ENCODE measurements around the gene LBH. TPM values are rescaled to one million over a fixed set of nuclear protein-coding genes. Genes with fewer than 3 reads are reported as not detected.

LBH gene
- total RNA-seq, 2 experiments from 2014 or later: 3.0 to 3.7 TPM

- Histone ChIP-seq H3K4me3 (ENCODE audit: low read depth, low read length, poor library complexity, severe bottlenecking) (no peak overlapping the region), H3K36me3 (ENCODE audit: insufficient read depth, low read length) (no peaks in the 10 kb centered on the region), H3K9me3 (ENCODE audit: low read length) (no peaks in the 10 kb centered on the region), H4K20me1 (ENCODE audit: insufficient read depth, low read length) (no peaks in the 10 kb centered on the region), H3K4me2 (ENCODE audit: low read length) (no peak overlapping the region), H3K79me2 (ENCODE audit: insufficient read depth, low read depth, low read length) (no peaks in the 10 kb centered on the region), H3K27ac (ENCODE audit: low read depth, low read length, poor library complexity, severe bottlenecking) (no peak overlapping the region), H3K4me1 (ENCODE audit: insufficient read depth, low read length, poor library complexity, severe bottlenecking) (no peaks in the 10 kb centered on the region), H2AFZ (ENCODE audit: low read length) (no peak overlapping the region), H3K9me2 (ENCODE audit: insufficient read depth, low read length) (no peaks in the 10 kb centered on the region)
- ChIA-PET CTCF (ENCODE audit: unreplicated experiment) (no interaction called here), POLR2A (interaction anchor here (1.1 to 1.3 kb wide), 2 partner anchors 10 to 11 kb away, joined by 3 to 5 read pairs; no protein-coding TSS in a partner anchor)
- no peak for DNase-seq (ENCODE audit: low spot score)
- BruUV-seq (replicated peaks): no TSS peak
- intact Hi-C loops (cut with micrococcal nuclease; ENCODE audit: unreplicated experiment): no loop called here
- no peak for TF ChIP-seq EZH2phosphoT487 (IDR thresholded peaks at IDR 0.05; ENCODE audit: borderline replicate concordance, low read depth, low read length)
- TF ChIP-seq CTCF (conservative IDR thresholded peaks at IDR 0.05; ENCODE audit: low read length): no peak
Observed at GRCh38 chr2:30255466-30256408, 24.4 kb downstream of the LBH start.

GRCh38 chr2:30257266-30258214, 26.2 kb downstream of the LBH start:
- H3K36me3 ChIP-seq (ENCODE audit: insufficient read depth, low read length): no peaks in the 10 kb centered on the region
- H3K4me1 ChIP-seq (ENCODE audit: insufficient read depth, low read length, poor library complexity, severe bottlenecking): no peaks in the 10 kb centered on the region
- intact Hi-C loops (cut with micrococcal nuclease; ENCODE audit: unreplicated experiment): no loop called here

More at GRCh38 chr2:30257266-30258214, 26.2 kb downstream of the LBH start:
- TF ChIP-seq EZH2phosphoT487 (IDR thresholded peaks at IDR 0.05; ENCODE audit: borderline replicate concordance, low read depth, low read length) (no peak), CTCF (conservative IDR thresholded peaks at IDR 0.05; ENCODE audit: low read length) (no peak)
- no peaks in the 10 kb centered on the region for H3K79me2 ChIP-seq (ENCODE audit: insufficient read depth, low read depth, low read length)
- BruUV-seq (replicated peaks): no TSS peak
- no peaks in the 10 kb centered on the region for H3K9me2 ChIP-seq (ENCODE audit: insufficient read depth, low read length)
- no peak overlapping the region for H3K4me2 ChIP-seq (ENCODE audit: low read length)
- DNase-seq (ENCODE audit: low spot score): no peak
- POLR2A ChIA-PET: interaction anchor here (0.6 to 1.2 kb wide), 3 partner anchors 16 to 24 kb away, joined by 3 to 4 read pairs (median 3); no protein-coding TSS in a partner anchor
- H4K20me1 ChIP-seq (ENCODE audit: insufficient read depth, low read length): no peaks in the 10 kb centered on the region
- H3K9me3 ChIP-seq (ENCODE audit: low read length): no peaks in the 10 kb centered on the region
- H3K27ac ChIP-seq (ENCODE audit: low read depth, low read length, poor library complexity, severe bottlenecking): no peak overlapping the region
- no peak overlapping the region for H3K4me3 ChIP-seq (ENCODE audit: low read depth, low read length, poor library complexity, severe bottlenecking)
- CTCF ChIA-PET (ENCODE audit: unreplicated experiment): no interaction called here
- no peak overlapping the region for H2AFZ ChIP-seq (ENCODE audit: low read length)

All from OCI-LY7 (cell line).